Adipocyte (in vitro differentiated cells): Measurements from ENCODE around the gene GMDS.
A peak's percentile ranks its signal among the peaks of the same experiment; 100 is the strongest.

Experiments
- DNase-seq: peaks from one replicate; pipeline ENCODE4 v3.0.0-alpha.2; 2015; ENCODE audit warnings: low read depth
- H3K27me3 ChIP-seq: replicated peaks from 2 replicates; pipeline ENCODE4 v1.7.0; 2013; ENCODE audit warnings: mild to moderate bottlenecking, low read length, moderate library complexity; ENCODE audit not compliant: control insufficient read depth, insufficient read depth
- H3K36me3 ChIP-seq: 2 replicates; pipeline ENCODE4 v1.7.0; 2013; ENCODE audit warnings: low read length, mild to moderate bottlenecking, moderate library complexity; ENCODE audit not compliant: control insufficient read depth, insufficient read depth, severe bottlenecking
- H3K4me1 ChIP-seq: 2 replicates; pipeline ENCODE4 v1.7.0; 2013; ENCODE audit warnings: mild to moderate bottlenecking, low read length, moderate library complexity; ENCODE audit not compliant: control insufficient read depth, insufficient read depth
- H3K4me3 ChIP-seq: 2 replicates; pipeline ENCODE4 v1.7.0; 2013; ENCODE audit warnings: mild to moderate bottlenecking, low read length, moderate library complexity
- H3K9ac ChIP-seq: 2 replicates; pipeline ENCODE4 v1.7.0; 2013; ENCODE audit warnings: mild to moderate bottlenecking, low read length, moderate library complexity
- H3K9me3 ChIP-seq: 2 replicates; pipeline ENCODE4 v1.7.0; 2013; ENCODE audit warnings: mild to moderate bottlenecking, low read length, moderate library complexity; ENCODE audit not compliant: control insufficient read depth

GMDS gene

DNA sequence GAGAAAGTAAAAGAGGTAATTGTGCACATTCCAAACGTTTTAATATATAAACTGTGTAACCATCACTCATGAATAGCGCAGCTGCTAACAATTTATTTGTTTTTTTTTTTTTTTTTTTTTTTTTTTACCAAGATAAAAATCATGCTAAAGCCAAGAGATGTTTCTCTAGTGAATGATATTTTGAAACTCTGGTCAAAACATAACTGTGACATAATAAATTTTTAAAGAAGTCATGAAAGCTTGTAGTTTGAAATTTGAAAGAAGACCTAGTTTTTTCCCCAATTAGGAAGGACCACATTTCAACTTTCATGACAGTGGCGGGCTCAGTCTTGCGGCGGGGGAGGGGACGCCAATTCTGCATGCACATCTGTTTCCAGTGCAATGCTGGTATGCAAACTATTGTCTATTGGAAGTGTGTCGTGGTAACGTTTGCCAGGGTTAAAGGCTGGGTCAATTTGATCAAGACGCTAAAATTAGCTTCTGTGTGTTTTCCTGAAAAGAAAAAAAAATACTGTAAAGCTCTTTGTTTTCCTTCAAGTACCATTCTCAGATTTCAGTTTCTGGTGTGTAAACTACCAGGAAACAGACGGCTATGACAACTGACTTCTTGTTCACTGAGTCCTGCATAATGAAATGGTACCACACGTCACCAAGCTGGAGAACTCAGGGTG, 423.8 kb downstream of the GMDS start:
- Histone ChIP-seq H3K9me3 (no peaks in the 10 kb centered on the region), H3K36me3 (no peaks in the 10 kb centered on the region), H3K4me1 (peaks cover 40% of the 10 kb centered on the region), H3K9ac (peak overlapping the region; percentile 41), H3K27me3 (no peaks in the 10 kb centered on the region), H3K4me3 (peak overlapping the region; percentile 68)
- DNase-seq: peak; percentile 78

DNA sequence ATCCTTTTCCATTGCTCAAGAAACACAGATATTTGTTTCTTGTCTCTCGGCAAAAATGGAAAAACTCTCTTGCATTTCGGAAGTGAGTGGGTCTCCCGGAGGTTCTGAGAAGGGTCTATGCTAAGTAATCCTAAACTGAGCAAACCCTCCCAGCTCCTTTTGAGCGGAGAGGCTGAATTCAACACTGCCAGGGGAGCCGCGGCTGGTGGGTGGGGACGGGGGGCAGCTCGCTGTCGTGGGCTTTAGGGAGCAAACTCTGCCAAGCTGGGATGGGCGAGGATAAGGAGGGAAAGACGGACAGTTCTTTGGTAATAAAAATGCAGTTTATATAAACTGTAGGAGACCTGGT, 424.3 kb downstream of the GMDS start:
- Histone ChIP-seq H3K9ac (peak overlapping the region; percentile 41), H3K4me1 (peaks cover 42% of the 10 kb centered on the region), H3K9me3 (no peaks in the 10 kb centered on the region), H3K4me3 (peak overlapping the region; percentile 68), H3K27me3 (no peaks in the 10 kb centered on the region), H3K36me3 (no peaks in the 10 kb centered on the region)
- DNase-seq: no peak

DNA sequence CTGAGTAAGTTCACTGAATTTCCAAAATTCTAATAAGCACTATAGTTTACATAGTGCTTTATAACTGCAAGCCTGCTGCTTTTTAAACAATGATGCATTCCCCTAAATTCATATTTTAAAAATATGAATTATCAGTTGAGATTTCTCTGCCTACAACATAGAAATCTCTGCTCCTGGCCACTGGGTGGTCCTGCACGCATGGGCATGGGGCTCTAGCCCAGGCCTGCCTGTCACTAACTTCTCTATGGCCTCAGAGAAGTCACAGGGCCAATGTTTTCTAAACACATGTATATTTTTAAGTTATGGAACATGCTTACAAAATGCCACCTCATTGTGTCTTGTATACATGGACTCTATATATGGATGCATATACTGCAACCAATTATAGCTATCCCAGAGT, 424.7 kb downstream of the GMDS start:
- no peaks in the 10 kb centered on the region for H3K9me3 ChIP-seq

DNA sequence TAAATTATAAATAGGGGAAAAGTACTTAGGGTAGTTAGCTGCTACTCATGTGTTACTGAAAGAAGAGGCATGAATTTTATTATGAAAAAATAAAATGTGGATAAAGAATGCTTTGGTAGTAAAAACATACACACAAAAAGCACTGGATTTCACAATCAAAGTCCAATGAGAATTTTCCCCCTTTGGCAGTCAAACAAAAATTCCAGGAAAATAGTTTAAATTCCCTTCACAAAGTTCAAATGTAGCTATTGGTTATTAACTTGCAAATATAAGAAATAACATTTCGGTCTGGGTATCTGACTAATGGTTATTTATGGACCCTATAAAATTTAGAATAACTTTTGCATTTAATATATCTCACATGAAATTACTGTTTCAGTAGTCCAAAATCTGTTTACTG, 425.2 kb downstream of the GMDS start:
- Histone ChIP-seq H3K9me3 (no peaks in the 10 kb centered on the region), H3K4me3 (peak overlapping the region; percentile 68), H3K36me3 (no peaks in the 10 kb centered on the region), H3K27me3 (no peaks in the 10 kb centered on the region), H3K9ac (no peak overlapping the region), H3K4me1 (peaks cover 46% of the 10 kb centered on the region)
- DNase-seq: peak; percentile 76

More for the DNA sequence above, 424.7 kb downstream of the GMDS start:
- Histone ChIP-seq H3K4me1 (peaks cover 46% of the 10 kb centered on the region), H3K4me3 (peak overlapping the region; percentile 68), H3K27me3 (no peaks in the 10 kb centered on the region), H3K36me3 (no peaks in the 10 kb centered on the region), H3K9ac (peak overlapping the region; percentile 41)
- DNase-seq: peak; percentile 40

DNA sequence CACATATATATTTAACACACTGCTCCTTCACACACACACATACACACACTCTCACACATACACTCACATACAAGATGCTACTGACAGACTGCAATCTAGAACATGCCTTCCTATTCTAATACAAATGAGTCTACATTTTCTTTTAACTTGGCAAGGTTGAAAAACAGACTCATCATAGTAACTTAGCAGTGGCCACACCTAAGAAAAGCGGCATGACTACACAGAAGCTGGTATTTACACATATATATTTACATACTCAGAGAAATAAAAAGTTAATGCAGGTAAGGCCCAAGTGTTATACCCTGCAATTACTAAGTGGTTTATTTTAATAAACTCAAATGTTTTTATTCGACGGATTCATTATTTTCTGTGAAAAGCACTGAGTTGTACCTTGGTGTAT, 426.4 kb downstream of the GMDS start:
- H3K9me3 ChIP-seq: no peaks in the 10 kb centered on the region
- H3K4me1 ChIP-seq: peaks cover 46% of the 10 kb centered on the region
- no peak overlapping the region for H3K4me3 ChIP-seq
- DNase-seq: no peak
- no peaks in the 10 kb centered on the region for H3K27me3 ChIP-seq
- H3K9ac ChIP-seq: no peak overlapping the region
- H3K36me3 ChIP-seq: no peaks in the 10 kb centered on the region

DNA sequence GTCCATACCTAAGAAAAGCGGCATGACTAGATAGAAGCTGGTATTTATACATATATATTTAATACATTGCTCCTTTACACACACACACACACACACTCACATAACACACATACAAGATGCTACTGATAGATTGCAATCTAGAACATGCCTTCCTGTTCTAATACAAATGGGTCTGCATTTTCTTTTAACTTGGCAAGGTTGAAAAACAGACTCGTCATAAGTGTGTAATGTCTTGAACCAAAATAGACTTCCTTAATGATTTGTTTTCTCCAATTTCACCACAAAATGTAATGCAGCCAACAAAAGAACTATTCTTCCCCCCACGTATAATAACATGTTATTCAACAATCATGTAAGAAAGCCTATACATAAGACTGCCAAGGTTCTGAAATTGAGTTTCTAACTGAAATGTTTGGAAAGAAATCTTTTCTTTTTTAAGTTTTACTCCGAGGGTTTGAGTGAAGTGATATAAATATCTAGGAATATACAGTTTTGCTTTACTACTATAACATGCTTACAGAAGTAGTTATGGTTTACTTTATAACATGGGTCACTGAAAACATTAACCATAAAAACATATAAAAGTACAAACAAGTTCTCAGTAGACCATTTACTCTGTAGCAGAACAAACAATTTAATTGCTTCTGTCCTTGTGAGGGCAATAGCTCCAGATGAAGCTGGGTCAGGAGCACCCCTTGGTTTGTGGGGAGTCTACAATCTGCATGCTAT, 428.2 kb downstream of the GMDS start:
- Histone ChIP-seq H3K9ac (no peak overlapping the region), H3K27me3 (no peaks in the 10 kb centered on the region), H3K4me1 (peaks cover 43% of the 10 kb centered on the region), H3K9me3 (no peaks in the 10 kb centered on the region), H3K4me3 (no peak overlapping the region), H3K36me3 (no peaks in the 10 kb centered on the region)
- peak; percentile 11 for DNase-seq

DNA sequence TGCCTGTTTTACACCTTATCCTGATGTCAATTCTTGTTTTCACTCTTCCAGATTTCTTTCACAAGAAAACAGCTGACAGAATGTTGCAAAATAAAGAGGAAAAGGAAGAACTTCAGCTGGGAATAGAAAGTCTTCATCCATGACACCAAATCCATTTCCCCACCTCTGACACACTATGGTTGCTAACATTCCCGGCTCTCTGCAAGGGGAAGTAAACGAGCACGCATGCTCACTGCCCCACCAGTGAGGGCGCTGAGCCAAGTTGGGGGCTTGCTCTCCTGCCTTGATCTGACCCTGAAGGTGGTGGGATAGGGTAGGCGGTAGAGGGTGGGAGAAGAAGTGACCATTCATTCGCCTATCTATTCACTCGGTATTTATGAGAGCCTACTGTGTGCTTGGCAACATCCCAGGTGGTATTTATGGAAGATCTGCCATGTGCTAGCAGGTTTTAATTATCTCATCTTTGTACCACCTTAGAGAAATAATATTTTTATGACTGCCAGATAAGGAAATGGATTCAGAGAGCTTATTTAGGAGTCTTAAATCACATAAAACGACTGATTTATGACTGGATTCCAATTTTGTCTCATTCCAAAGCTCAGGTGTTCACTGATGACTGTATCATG, 429.5 kb downstream of the GMDS start:
- H3K4me1 ChIP-seq: peaks cover 30% of the 10 kb centered on the region
- no peaks in the 10 kb centered on the region for H3K27me3 ChIP-seq
- DNase-seq: no peak
- no peak overlapping the region for H3K9ac ChIP-seq
- H3K4me3 ChIP-seq: no peak overlapping the region
- no peaks in the 10 kb centered on the region for H3K9me3 ChIP-seq
- no peaks in the 10 kb centered on the region for H3K36me3 ChIP-seq

DNA sequence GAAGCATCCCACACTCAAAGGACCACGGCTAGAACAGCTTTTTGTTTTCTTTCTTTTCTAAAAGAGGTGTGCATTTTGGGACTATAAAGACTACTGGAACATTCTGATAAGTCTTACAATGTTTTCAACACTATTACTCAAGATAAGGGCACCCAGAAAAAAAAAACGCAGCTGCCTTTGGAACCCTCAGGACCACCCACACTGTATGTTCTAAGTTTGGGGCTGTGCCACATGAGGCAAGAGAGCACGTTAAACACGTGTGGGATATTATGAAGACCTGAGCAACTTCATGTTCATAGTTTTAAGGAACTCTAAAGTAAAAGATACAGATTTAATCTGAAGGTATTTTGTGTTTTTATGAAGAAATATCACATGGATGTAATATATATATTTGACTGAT, 431.1 kb downstream of the GMDS start:
- Histone ChIP-seq H3K4me3 (no peak overlapping the region), H3K36me3 (no peaks in the 10 kb centered on the region), H3K4me1 (peaks cover 17% of the 10 kb centered on the region), H3K9ac (no peak overlapping the region), H3K27me3 (no peaks in the 10 kb centered on the region), H3K9me3 (no peaks in the 10 kb centered on the region)
- DNase-seq: no peak

DNA sequence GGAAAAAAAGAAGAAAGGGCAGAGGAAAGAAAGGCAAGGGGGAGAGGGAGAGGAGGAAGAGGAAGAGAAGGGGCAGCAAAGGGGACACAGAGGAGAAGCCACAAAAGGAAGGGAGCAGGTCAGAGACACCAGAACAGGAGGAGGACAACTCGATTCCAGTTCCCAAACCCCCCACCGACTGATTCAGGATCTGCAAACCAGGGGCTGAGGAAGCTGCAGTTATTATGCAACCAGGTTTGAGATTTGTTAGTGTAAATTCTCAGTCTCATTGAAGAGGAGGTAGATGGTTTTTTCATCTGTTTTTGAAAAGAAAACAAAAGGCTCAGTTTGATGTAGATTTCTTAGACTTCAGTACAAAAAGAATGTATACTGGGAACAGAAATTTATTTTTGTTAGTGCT, 432.9 kb downstream of the GMDS start:
- no peaks in the 10 kb centered on the region for H3K27me3 ChIP-seq
- no peaks in the 10 kb centered on the region for H3K9me3 ChIP-seq
- no peak overlapping the region for H3K9ac ChIP-seq
- no peaks in the 10 kb centered on the region for H3K36me3 ChIP-seq
- H3K4me3 ChIP-seq: no peak overlapping the region
- DNase-seq: no peak
- H3K4me1 ChIP-seq: peaks cover 14% of the 10 kb centered on the region

DNA sequence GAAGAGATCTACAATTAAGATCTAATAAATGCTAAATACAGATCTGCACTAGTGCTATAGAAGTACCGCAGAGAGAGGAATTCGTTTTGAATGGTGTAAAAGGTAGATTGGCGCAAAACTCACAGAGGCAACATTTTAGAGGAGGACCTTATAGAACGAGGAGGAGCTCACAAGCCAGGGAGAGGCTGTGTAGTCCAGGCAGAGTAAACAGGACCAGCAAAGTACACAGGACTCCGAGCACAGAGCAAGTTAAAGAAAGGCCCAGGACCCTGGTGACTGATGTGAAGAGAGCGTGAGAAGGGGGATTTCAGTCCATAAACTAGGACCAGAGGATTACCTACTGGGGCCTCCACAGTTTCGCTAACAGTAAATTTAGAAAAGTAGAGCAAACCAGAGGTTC, 433.4 kb downstream of the GMDS start:
- Histone ChIP-seq H3K9me3 (no peaks in the 10 kb centered on the region), H3K27me3 (no peaks in the 10 kb centered on the region), H3K9ac (no peak overlapping the region), H3K36me3 (no peaks in the 10 kb centered on the region), H3K4me3 (no peak overlapping the region), H3K4me1 (peaks cover 10% of the 10 kb centered on the region)
- DNase-seq: no peak

DNA sequence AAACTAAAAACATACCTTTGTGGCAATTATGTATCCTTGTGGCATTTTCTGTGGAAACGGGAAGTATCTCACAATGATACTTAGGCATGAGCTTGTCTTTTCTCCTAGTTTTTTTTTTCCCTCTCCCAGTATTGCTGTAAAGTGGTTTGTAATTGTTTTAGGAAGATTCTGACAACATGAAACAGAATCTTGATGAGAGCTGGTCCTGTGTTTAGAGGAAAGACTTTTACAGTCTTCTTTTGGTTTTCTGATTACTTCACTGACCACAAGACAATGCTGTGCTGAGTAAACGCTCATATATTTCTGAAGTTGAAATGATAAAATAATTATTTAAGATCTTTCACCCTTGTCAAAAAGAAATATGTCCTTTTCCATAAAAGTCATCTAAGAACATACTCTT, 434.5 kb downstream of the GMDS start:
- Histone ChIP-seq H3K36me3 (no peaks in the 10 kb centered on the region), H3K4me3 (no peak overlapping the region), H3K4me1 (peaks cover 2% of the 10 kb centered on the region), H3K9me3 (no peaks in the 10 kb centered on the region), H3K9ac (no peak overlapping the region), H3K27me3 (no peaks in the 10 kb centered on the region)
- DNase-seq: no peak
